GF-D8 (cell line): Measurements from ENCODE around the gene RBPJ.
"Not testable (repeated sequence)": the region's sequence is repeated elsewhere in the genome, so short reads cannot be mapped to it uniquely, and the experiment has no call there.

ENCODE experiments used
- DNase-seq: peaks from one replicate; lab custom pipeline; 2025; lab: John Stamatoyannopoulos, UW

The RBPJ gene

DNA sequence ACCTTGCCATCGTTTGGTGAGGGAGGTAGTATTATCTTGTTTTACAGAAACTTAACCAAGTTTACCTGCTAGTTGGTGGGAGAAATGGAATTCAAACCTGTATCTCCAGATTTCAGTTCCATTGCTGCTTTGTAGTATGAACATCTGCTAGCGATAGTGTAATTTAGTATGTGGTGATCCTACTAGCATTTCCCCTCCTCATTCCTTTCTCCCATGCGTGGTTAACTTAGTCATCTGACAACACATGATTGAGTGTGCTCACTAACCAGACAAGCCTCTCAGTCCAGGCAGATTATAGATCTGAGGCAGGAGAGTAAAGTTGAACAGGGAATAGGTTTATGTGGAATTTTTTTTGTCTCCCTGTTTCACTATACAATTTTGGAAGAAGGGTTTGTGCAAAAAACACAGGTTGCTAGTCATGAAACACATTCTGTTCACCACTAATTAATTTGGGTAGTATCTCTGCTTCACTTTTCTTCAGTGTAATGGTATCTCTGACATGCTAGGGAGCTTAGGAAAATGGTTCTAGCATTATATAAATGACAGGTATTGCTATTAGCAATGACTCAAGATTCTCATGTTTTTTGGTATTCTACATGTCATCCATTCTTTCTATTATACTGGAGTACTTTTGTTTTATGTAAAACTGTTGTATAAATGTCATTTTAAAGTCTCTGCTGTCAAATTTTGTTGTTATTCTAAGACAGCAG lies 21.7 kb downstream of the RBPJ start:
- DNase-seq: no peak

DNA sequence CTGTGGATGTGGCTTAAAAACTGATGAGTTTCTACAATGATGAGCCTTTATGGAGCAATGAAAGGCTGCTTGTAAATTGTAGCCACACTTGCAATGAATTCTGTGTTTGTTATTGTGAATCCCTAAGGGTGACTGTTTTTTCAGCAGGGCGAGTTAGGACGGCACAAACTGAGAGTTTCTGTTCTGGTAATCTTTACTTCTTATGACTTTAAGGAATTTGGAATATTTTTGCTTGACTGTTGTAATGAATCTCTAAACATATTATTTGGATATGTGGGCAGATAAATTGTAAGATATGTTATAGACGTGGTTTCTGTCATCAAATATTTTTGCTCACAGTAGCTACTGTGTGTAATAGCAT lies 22.2 kb downstream of the RBPJ start:
- no peak for DNase-seq

DNA sequence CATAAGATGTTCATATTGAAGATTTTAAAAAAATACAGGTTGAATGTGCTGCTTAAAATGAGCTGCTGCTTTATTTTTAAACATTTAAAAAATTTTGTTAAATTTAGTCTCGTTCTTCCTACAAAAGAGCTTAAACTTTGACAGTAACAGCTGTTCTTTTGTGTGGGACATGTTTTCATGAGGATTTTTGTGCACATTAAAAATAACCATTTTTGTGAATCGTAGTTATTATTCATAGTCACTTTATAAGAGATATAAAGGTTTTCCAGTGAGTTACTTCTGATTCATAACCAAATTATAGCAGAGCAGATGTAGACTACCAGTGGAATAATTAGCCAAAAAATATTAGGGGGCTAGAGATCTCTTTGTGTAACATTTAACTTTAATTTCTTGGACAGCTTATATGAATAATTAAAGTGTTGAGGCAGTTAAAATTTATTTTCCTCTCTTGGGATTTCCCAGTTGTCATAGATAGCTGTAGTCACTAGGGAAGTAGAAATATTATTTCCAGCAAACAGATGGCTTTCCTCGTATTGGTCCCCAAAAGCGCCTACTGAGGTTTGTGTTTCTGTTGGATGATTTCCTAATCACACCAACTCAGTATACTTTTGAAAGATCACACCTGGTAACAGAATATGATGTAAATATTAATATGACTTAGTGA lies 24.2 kb downstream of the RBPJ start:
- DNase-seq: no peak

DNA sequence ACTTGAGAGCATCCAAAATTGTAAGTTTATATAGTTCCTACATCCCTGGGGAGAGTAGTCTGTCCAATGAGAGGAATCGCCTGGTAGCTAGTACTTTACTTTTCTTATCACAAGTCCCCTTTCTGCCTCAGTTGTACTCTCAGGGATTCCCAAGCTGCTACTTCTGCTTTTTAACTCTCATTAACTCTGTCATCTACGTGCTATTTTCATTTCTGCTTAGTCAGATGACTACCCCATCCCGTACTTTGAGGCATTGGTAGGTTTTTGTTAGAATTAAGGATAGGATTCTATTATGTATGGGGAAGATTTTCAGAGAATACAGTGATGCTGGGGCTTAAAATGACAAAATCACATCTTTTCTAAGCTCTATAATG lies 24.7 kb downstream of the RBPJ start:
- DNase-seq: no peak

DNA sequence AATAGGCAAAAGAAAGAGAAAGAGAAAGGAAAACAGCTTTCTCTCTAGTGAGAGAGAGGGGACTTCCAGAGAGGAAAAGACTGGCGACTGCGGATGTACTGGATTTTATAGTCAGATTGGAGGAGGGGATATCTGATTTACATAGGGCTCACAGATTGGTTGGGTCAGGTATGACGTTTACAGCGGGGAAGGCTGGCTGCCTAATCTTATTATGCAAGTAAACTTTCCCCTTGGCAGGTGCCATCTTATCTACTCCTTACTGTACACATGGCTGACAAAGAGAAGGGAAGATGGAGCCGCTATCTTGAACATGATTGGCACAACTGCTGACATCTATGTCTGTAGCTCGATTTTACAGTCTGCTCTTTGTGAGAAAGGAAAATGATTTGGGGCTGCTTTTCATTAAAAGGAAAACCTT lies 25.4 kb downstream of the RBPJ start:
- no peak for DNase-seq

DNA sequence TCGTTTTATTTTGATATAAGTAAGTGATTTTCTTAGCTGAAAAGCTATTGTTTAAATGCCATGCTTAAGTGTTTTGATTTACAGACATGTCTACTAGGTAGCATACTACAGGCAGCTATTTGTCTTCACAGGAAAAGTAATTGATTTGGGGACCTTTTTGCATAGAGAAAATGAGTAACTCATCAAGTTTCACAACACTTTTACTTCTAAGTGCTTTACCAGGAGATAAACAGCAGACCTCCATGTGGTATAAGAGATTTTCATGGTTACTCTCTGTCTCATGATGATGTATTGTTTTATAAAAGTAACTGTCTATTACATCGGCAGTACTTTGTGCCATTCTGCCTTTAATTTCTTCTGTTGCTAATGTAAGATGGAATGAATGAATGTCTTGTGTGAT lies 28.7 kb downstream of the RBPJ start:
- DNase-seq: no peak

DNA sequence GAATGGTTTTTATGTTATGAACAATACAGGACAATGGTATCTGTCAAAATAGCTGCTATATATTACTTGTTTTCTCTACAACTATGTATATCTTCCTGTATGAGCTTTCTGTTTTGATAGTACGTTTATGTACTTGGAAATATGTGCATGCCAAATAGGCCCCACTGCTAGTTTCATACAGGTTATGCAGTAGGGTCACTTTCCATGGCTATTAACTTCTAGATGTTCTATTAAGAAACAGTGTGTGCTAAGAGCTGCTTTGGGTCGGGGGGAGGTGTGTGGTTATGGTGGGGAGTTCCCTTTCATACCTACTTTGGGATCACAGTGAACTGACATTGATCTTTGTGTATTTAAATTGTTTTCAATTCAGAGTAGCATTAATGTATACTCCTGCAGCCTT lies 30.9 kb downstream of the RBPJ start:
- no peak for DNase-seq

DNA sequence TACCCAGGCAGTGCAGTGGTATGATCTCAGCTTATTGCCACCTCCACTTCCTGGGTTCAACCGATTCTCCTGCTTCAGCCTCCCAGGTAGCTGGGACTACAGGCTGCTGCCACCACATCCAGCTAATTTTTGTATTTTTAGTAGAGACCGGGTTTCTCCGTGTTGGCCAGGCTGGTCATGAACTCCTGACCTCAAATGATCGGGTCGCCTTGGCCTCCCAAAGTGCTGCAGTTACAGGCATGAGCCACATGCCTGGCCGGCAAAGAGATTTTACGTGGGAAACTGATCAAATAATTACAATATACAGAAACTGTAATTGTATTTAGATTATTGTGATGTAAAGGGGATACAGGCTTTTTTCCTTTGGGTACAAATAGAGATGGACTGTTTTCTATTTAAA lies 33.7 kb downstream of the RBPJ start:
- DNase-seq: no peak

DNA sequence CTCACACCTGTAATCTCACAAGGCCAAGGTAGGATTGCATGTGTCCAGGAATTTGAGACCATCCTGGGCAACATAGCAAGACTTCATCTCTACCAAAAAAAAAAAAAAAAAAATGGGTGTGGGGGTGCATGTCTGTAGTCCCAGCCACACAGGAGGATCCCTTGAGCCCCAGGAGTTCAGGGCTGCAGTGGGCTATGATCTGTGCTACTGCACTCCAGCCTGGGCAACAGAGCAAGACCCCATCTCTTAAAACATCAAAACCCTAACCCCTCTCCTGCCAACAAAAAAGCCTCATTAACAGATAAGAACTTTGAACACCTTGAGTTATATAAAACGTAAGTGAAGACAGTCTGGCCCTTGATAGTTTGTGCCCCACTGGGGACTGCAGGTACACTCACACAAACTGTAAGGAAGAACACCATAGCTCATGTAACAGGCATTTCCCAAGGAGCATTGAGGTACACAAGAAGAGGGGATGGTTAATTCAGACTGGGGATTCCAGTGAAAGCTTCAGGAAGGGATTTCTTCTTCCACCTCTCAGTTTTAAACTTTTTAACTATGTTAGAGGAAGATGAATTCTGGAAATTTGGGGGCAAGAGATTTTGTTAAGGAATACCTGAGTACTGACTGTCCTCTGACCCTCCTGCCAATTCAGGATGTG lies 34.7 kb downstream of the RBPJ start:
- no peak for DNase-seq

DNA sequence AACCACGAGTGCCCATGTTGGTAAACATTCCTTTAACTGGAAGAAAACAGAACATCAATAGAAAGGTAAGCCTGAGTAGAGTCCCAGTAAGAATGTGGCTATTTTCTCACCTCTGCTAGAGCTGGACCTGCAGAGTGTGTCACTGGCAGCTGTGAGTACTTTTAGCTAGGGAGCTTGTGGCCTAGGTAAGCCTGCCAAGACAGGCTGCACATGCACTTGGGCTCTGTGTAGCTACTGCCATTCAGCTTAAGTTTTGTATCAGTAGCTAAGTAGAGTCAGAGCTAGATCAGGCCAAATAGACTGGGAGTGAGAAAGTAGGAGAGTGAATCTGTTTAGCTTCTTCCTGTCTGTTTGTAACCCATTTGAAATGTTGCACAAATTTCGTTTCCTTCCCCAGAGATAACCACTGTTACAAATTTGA lies 35.3 kb downstream of the RBPJ start:
- peak; percentile 31 for DNase-seq

DNA sequence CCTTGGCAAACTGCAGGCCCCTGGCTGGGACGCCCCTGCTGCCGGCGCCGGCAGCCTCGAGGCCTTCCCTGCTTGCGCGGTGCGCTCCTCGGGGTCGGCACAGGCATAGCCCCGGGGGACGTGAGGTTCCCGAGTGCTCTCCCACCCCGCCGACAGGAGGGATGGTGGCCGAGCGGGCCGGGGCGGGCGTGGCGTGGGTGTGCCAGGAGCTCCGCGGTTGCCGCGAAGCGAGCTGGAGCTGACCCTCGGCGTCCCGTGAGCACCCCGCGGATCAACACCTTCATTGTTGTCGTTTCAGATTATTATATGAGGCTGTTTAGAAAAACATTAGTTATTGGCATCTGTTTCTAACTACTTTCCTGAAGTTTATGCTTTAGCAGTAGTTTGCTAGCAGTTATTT lies 38.7 kb downstream of the RBPJ start:
- DNase-seq: not testable (repeated sequence)

DNA sequence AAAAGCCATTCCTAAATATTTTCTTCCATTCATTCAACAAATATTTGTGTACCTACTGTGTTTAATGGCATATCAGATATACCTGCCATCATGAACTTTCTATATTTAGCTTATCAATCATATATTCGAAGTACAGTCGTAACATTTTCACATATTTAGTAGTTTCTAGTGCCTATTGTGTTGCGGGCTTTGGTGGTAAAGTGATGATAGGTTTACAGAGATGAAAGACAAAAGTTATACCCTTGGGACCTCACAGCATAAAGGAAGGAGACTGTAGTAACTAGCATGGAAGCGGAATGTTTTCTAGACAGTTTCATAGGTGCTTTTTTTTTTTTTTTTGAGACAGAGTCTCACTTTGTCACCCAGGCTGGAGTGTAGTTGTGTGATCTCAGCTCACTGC lies 39.5 kb downstream of the RBPJ start:
- DNase-seq: no peak

DNA sequence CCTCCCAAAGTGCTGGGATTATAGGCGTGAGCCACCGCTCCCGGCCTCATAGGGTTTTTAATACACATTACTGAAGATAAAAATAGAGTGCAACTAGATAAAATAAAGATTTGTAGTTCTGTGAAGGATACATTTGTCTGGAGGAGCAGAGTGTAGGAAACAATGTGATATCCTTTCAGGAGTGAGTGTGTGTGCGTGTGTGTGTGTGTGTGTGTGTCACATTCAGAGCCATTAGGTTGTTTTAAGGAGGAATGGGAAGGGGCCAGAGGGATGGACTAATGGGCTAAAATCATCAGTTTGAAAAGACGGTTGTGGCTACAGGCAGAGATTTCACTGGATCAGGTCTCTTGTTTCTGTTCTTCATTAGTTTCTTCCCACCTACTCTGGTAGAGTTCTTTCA lies 40.0 kb downstream of the RBPJ start:
- no peak for DNase-seq

DNA sequence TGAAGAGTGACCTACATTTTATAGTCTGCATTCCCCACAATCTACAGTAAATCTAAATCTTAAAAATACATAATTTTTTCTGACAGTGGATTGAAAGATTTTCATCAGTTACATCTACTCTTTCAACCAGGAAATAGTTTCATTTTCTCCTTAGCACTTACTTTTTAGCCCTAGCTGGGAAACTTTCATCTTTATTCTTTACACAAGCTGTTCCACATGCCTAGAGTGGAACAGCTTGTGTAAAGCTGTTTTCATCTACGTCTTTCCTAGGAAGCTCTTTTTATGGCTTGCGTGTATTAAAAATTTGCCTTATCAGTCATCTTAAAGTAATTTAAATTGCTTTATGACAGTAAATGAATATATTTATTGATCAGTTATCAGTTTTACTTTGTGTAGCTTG lies 40.5 kb downstream of the RBPJ start:
- no peak for DNase-seq

DNA sequence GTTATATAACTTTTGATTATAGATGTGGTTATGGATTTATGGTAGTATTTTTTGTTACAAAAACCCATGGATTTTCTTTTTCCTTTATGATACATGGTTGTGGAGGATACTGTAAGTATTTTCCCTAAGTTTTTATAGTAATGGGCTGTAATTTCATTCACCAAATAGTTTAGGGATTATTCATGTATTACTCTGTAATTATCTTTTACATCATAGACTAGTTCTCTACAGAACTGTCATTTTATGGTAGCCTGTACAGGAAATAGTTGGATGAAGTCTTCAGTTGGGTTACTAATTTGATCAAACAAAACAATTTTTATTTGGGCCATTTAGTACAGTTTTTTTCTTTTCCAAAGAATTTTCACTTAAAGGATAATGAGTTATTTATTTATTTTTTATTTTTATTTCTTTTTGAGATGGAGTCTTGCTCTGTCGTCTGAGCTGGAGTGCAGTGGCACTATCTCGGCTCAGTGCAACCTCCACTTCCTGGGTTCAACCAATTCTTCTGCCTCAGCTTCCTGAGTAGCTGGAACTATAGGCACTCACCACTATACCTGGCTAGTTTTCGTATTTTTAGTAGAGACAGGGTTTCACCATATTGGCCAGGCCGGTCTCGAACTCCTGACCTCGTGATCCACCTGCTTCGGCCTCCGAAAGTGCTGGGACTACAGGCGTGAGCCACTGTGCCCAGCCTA lies 42.1 kb downstream of the RBPJ start:
- DNase-seq: no peak

DNA sequence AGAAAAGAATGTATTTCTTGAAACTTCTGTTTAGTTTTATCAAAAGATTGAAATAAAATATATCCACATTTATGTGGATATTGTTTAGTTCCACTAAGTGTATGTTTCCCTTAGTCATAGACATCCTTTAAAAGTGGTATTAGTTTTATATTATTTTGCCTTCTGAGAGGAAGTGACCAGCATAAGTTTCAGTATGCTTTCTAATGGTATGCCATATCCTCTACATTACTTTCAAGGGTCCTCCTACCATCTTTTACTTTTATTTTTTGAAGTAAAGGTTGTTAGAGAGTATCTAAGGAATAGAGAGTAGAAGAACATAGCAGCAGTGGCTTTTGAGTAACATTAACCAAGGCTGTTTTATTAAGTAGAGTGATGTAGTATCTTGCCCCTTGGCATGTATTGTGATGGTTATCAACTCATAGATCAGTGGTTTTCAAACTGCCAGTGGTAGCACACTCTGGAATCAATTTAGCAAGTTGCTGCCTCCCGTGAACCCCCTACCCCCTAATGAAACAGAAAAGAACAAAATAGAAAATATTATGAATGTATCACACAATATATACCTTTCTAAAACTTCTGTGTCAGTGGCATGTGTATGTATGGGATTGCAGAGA lies 44.8 kb downstream of the RBPJ start:
- DNase-seq: no peak

DNA sequence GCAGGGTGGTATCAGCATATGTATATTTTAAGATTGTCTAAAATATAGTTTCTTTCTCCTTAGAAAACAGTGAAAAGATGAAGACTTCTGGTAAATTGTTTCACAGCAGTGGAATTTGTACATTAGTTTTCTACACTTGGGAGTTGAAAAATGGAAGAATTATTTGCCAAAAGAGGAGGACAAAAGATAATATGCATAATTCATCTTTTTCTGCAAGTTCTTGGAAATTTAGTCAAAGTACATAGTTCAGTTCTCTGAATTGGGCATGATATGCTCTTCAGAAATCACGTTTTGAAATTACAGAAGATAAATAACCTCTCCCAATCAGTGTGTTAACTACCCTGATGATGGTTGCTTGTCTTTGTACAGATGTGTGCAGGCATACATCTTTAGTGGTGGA lies 47.0 kb downstream of the RBPJ start:
- DNase-seq: no peak

DNA sequence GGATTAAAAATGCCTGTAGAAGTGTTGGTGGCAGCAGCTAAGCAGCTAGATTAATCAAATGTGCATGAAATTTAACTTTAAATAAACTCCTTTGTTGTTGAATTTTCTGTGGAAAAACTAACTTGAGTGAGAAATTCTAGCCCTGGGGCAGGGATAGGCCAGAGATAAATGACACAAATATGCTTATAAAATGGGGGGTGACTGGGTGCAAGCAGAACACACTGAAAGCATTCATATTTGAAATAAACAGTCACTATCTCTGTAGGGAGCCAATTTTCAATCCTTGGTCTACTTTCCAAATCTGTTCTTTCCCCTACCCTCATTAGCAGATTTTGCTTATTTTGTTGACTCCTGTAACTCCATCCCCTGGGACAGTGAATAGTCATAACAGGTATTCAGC lies 47.9 kb downstream of the RBPJ start:
- no peak for DNase-seq

DNA sequence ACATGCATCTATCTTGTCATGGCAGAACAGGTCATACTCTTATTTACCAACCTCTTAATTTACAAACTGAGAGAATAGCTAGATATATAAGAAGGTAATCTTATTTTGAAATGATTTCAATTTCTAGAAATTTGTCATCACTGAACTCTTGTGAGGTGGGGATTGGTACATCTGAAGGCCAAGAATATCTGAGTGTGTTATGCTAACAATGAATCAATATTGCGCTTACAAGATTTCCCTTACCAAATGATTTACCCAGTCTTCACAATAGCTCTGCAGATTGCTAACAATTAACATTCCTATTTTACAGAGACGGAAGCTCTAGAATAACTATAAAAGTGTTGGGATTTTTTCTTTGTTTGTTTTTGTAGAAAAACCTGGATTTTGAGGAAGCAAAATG lies 48.3 kb downstream of the RBPJ start:
- no peak for DNase-seq

DNA sequence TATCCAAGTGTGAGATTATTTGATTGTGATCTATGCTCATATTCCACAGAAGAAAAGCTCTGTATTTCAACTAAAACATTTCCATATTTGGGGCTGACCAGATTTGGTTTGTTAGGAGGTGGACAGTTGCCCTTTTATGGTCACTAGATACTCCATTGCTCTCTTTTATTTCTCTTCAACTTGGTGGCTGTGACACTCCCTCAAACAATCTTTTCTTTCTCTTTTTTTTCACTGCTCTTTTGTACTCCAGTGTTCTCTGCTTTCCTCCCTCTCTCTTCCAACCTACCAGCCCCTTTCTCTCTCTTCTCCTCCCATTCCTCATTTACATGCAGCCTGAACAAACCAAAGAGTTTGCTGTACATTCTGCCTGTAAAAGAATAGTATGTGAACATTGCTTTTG lies 48.8 kb downstream of the RBPJ start:
- DNase-seq: no peak

DNA sequence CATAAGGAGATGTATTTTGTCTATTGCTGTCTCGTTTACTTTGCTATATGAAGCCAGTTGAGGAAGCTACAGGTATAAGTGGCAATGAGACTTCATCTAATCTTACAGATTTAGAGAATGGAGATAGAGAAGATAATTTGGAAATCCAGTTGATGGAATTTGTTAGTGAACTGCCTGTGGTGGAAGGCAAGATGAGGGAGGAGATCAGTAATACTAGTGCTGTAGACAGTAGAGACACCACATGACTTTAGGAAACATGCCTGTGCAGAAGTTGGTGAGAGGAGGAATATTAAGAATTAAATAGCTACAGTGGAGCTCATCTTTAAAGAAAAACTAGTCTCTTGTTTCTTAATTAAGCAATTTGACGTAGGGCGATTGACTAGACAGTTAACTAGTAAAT lies 51.3 kb downstream of the RBPJ start:
- DNase-seq: no peak

DNA sequence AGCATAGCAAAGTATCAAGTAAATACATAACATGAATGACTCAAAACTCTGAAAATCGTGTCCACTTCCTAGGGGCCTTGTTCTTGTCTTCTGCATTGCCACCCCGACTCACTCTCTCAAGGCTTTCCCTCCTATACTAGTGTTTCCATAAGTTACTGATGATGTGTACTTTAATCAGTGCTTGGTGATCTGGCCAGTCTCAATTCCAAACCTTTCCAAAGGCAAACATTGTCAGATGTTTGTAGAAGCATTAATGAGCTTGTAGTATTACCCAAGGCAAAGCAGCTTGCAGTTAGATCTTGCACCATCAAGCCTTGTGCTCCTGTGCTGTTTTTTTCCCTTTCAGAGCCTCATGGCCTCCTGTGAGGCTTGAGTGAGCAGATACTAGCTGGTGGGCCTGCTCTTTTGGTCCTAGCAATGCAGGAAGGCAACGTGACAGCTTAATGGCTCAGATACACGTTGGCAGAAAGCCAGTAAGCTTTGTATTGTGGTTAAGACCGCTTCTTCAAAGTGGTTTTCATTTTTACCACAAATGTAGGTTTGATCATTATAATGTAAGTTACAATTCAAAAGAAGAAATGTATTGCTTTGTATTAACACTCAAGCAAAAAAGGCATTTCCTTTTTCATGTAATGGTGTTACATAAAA lies 51.8 kb downstream of the RBPJ start:
- peak; percentile 92 for DNase-seq
